GM19238 (cell line): ENCODE measurements around the gene WNK2.
"Not testable (repeated sequence)": the region's sequence is repeated elsewhere in the genome, so short reads cannot be mapped to it uniquely, and the experiment has no call there.

Source experiments
- DNase-seq: peaks from one replicate; pipeline ENCODE4 v3.0.0; 2011; ENCODE audit warnings: low spot score; ENCODE audit not compliant: insufficient read length

Gene WNK2

GRCh38 chr9:93365427-93366118, 181.6 kb downstream of the WNK2 start:
- no peak for DNase-seq

- DNase-seq: no peak
These were observed 182.1 kb downstream of the WNK2 start for GRCh38 chr9:93366119-93366447.

DNA sequence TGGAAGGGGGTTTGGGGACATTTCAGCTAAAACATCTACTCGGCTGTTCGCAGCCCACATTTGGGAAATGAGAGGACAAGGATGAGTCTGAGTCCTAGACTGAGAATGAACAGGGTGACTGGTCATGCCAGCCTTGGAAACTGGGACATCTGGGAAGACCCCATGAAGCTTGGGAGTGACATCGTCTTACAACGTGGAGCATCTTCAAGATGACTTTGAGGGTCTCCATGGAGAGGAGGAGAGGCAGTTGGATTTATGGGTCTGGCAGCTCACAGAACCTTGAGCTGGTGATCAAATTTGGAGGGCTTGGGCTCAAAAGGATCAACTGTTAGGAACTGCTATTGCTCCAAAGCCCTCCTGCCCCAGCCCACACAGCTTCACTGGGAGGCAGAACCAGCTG, 182.5 kb downstream of the WNK2 start:
- not testable (repeated sequence) for DNase-seq

DNA sequence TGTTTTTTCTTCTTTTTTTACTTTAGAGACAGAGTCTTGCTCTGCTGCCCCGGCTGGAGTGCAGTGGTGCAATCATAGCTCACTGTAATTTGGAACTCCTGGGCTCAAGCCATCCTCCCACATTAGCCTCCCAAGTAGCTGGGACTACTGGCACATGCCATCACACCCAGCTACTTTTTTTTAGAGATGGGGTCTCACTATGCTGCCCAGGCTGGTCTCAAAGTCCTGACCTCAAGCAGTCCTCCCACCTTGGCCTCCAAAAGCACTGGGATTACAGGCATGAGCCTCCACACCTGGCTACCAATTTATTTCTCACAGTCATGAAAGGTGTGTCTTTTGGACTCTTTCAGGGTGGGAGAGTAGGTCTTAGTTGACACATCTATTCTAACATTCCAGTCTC, 184.5 kb downstream of the WNK2 start:
- DNase-seq: no peak

DNA sequence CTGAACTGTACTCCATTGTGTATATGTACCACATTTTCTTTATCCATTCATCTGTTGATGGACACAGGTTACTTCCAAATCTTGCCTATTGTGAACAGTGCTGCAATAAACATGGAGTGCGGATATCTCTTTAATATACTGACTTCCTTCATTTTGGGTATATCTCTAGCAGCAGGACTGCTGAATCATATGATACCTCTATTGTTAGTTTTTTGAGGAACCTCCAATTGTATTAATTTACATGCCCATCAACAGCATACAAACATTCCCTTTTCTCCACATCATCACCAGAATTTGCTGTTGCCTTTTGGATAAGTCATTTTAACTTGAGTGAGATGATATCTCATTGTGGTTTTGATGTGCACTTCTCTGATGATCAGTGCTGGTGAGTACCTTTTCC, 185.7 kb downstream of the WNK2 start:
- no peak for DNase-seq
